Duodenal mucosa (tissue), 2 donors: Measurements from ENCODE around the gene NFIX.

Experiments
- H3K27ac ChIP-seq: one replicate; pipeline ENCODE4 v1.7.0; 2013; ENCODE audit warnings: low read depth, low read length
- H3K27me3 ChIP-seq, 2 donors: one replicate each; pipeline ENCODE4 v1.7.0; 2013; ENCODE audit warnings: low read length in 2 of 2, control low read depth in 1 of 2; ENCODE audit not compliant: insufficient read depth in 2 of 2, control insufficient read depth in 1 of 2
- H3K36me3 ChIP-seq, 2 donors: one replicate each; pipeline ENCODE4 v1.7.0; 2013; ENCODE audit warnings: low read length in 2 of 2, control low read depth in 1 of 2; ENCODE audit not compliant: insufficient read depth in 2 of 2, control insufficient read depth in 1 of 2
- H3K4me1 ChIP-seq, 2 donors: one replicate each; pipeline ENCODE4 v1.7.0; 2013; ENCODE audit warnings: low read length in 2 of 2, control low read depth in 1 of 2; ENCODE audit not compliant: insufficient read depth in 2 of 2, control insufficient read depth in 1 of 2
- H3K4me3 ChIP-seq, 2 donors: one replicate each; pipeline ENCODE4 v1.7.0; 2013; ENCODE audit warnings: low read length in 2 of 2, low read depth in 1 of 2
- H3K9ac ChIP-seq, 2 donors: one replicate each; pipeline ENCODE4 v1.7.0; 2013; ENCODE audit warnings: low read length in 2 of 2, low read depth in 1 of 2
- H3K9me3 ChIP-seq, 2 donors: one replicate each; pipeline ENCODE4 v1.7.0; 2013; ENCODE audit warnings: low read length in 2 of 2, control low read depth in 1 of 2; ENCODE audit not compliant: control insufficient read depth in 1 of 2

Gene NFIX

GRCh38 chr19:13037161-13037560 lies 41.9 kb downstream of the NFIX start:
- H3K36me3 ChIP-seq, result no peaks in the 10 kb centered on the region
- H3K27ac ChIP-seq, result no peak overlapping the region
- H3K9me3 ChIP-seq, result no peaks in the 10 kb centered on the region
- H3K4me1 ChIP-seq, result peaks cover 59 to 68% of the 10 kb centered on the region in 2 donors
- no peaks in the 10 kb centered on the region for H3K27me3 ChIP-seq
- H3K9ac ChIP-seq, result no peak overlapping the region
- no peak overlapping the region for H3K4me3 ChIP-seq

- H3K9ac ChIP-seq, result no peak overlapping the region
- H3K36me3 ChIP-seq, result peaks cover 0 to 1% of the 10 kb centered on the region in 2 donors
- no peak overlapping the region for H3K27ac ChIP-seq
- H3K4me1 ChIP-seq, result peaks cover 53 to 63% of the 10 kb centered on the region in 2 donors
- no peaks in the 10 kb centered on the region for H3K27me3 ChIP-seq
- H3K9me3 ChIP-seq, result no peaks in the 10 kb centered on the region
- H3K4me3 ChIP-seq, result no peak overlapping the region
Observed at GRCh38 chr19:13037731-13038130, 42.5 kb downstream of the NFIX start.

- H3K9ac ChIP-seq, result no peak overlapping the region
- H3K4me1 ChIP-seq, result peaks cover 45 to 55% of the 10 kb centered on the region in 2 donors
Observed at GRCh38 chr19:13038306-13039210, 43.3 kb downstream of the NFIX start.

GRCh38 chr19:13039211-13039789 lies 44.0 kb downstream of the NFIX start:
- Histone ChIP-seq H3K4me1 (peaks cover 38 to 51% of the 10 kb centered on the region in 2 donors), H3K9me3 (no peaks in the 10 kb centered on the region), H3K27me3 (no peaks in the 10 kb centered on the region), H3K36me3 (peaks cover 0 to 4% of the 10 kb centered on the region in 2 donors), H3K27ac (no peak overlapping the region), H3K4me3 (no peak overlapping the region), H3K9ac (no peak overlapping the region)

More at GRCh38 chr19:13038306-13039210, 43.3 kb downstream of the NFIX start:
- Histone ChIP-seq H3K27ac (no peak overlapping the region), H3K36me3 (peaks cover 0 to 4% of the 10 kb centered on the region in 2 donors), H3K4me3 (no peak overlapping the region), H3K9me3 (no peaks in the 10 kb centered on the region), H3K27me3 (no peaks in the 10 kb centered on the region)

- Histone ChIP-seq H3K4me1 (peaks cover 27 to 50% of the 10 kb centered on the region in 2 donors), H3K36me3 (peaks cover 0 to 4% of the 10 kb centered on the region in 2 donors), H3K27me3 (no peaks in the 10 kb centered on the region), H3K9me3 (no peaks in the 10 kb centered on the region), H3K9ac (no peak overlapping the region), H3K27ac (no peak overlapping the region), H3K4me3 (no peak overlapping the region)
Observed at GRCh38 chr19:13040232-13040947, 45.1 kb downstream of the NFIX start.

- H3K27me3 ChIP-seq, result no peaks in the 10 kb centered on the region
- no peak overlapping the region for H3K4me3 ChIP-seq
- H3K27ac ChIP-seq, result no peak overlapping the region
- H3K9ac ChIP-seq, result no peak overlapping the region
- peaks cover 0 to 4% of the 10 kb centered on the region in 2 donors for H3K36me3 ChIP-seq
- H3K4me1 ChIP-seq, result peaks cover 23 to 45% of the 10 kb centered on the region in 2 donors
- no peaks in the 10 kb centered on the region for H3K9me3 ChIP-seq
Observed at GRCh38 chr19:13040948-13041292, 45.6 kb downstream of the NFIX start.

GRCh38 chr19:13042443-13043130 lies 47.3 kb downstream of the NFIX start:
- Histone ChIP-seq H3K9ac (no peak overlapping the region), H3K27me3 (no peaks in the 10 kb centered on the region), H3K4me3 (no peak overlapping the region), H3K27ac (no peak overlapping the region), H3K9me3 (no peaks in the 10 kb centered on the region), H3K36me3 (peaks cover 0 to 6% of the 10 kb centered on the region in 2 donors), H3K4me1 (peaks cover 8 to 29% of the 10 kb centered on the region in 2 donors)

GRCh38 chr19:13043285-13043684 lies 48.0 kb downstream of the NFIX start:
- Histone ChIP-seq H3K9ac (no peak overlapping the region), H3K4me1 (peaks cover 7 to 22% of the 10 kb centered on the region in 2 donors)

GRCh38 chr19:13044231-13044836 lies 49.1 kb downstream of the NFIX start:
- Histone ChIP-seq H3K4me3 (no peak overlapping the region), H3K27me3 (no peaks in the 10 kb centered on the region), H3K36me3 (peaks cover 0 to 6% of the 10 kb centered on the region in 2 donors), H3K27ac (no peak overlapping the region), H3K9ac (no peak overlapping the region), H3K9me3 (no peaks in the 10 kb centered on the region), H3K4me1 (peaks cover 0 to 14% of the 10 kb centered on the region in 2 donors)

More at GRCh38 chr19:13043285-13043684, 48.0 kb downstream of the NFIX start:
- no peaks in the 10 kb centered on the region for H3K27me3 ChIP-seq
- no peak overlapping the region for H3K27ac ChIP-seq
- H3K36me3 ChIP-seq, result peaks cover 0 to 6% of the 10 kb centered on the region in 2 donors
- no peaks in the 10 kb centered on the region for H3K9me3 ChIP-seq
- H3K4me3 ChIP-seq, result no peak overlapping the region
